Limb (tissue), 2 donors: Measurements from ENCODE around the gene ZNF236.

Experiments used
- DNase-seq, 2 donors: peaks; one replicate each; pipeline ENCODE4 v3.0.0-alpha.2; 2016; ENCODE audit errors: extremely low spot score in 2 of 2

The ZNF236 gene

DNA sequence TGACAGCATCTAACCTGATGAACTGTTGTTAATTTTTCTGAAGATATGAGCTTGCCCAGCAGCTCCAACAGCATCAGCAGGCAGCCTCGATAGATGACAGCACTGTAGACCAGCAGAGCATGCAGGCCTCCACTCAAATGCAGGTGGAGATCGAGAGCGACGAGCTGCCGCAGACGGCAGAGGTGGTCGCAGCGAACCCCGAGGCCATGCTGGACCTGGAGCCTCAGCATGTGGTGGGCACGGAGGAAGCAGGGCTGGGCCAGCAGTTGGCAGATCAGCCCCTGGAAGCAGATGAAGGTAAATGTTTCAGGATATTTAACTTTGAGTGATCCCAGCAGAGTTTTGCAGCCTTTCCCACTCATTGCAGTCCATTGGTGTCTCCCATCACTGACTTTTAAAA is 85.9 kb downstream of the ZNF236 start:
- no peak for DNase-seq

GRCh38 chr18:76909439-76909838 is 87.1 kb downstream of the ZNF236 start:
- no peak for DNase-seq

DNA sequence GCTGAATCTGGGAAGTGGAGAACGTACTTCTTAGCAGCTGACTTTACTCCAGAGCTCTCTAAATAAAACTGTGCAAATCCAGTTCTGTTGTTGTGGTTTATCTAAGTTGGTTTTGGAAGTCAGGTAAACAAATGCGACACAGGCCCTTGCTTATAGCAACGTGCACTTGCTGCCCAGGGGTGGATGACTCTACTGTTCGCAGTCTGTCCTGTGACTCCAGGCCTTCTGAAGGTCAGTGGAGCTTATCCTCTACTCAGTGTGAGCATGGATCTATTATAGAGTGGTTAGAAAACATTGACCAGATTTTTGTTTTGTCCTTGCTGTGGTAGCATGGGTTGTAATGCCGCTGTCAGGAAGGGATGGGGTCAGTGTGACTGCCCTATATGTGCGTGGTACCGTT is 89.1 kb downstream of the ZNF236 start:
- no peak for DNase-seq

DNA sequence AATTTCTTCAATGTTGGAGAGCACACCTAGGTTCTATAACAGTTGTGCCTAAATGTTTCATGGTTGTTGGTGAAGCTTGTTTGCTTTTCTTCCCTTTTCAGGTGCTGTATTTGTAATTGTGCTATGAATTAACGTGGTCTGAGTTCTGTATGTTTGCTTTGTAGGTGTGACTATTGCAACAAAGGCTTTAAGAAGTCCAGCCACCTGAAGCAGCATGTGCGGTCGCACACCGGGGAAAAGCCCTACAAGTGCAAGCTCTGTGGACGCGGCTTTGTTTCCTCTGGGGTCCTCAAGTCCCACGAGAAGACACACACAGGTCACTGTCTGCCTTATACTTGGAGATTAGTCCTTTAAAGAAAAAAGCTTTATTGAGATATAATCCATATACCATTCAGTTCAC is 91.2 kb downstream of the ZNF236 start:
- no peak for DNase-seq

- no peak for DNase-seq
These were observed 92.0 kb downstream of the ZNF236 start for GRCh38 chr18:76914314-76914713.

DNA sequence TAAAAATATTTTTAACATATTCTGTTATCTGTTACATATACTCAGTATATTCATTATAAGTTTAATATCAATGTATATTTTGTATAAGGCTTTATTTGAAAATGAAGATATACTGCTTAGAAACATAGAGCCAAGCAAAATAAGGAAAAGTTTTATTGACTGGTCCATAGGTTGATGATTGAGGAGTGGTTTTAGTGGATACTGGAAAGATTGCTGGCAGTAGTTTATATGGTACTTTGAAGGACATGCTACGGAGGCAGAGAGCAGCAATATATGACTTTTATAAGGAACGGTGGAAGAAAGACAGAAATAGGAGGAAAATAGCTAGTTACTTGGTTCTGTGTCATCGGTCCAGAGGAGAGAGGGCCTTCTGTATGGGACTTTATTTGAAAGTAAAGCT is 92.4 kb downstream of the ZNF236 start:
- DNase-seq: no peak

- no peak for DNase-seq
These were observed 93.1 kb downstream of the ZNF236 start for GRCh38 chr18:76915456-76915855.

DNA sequence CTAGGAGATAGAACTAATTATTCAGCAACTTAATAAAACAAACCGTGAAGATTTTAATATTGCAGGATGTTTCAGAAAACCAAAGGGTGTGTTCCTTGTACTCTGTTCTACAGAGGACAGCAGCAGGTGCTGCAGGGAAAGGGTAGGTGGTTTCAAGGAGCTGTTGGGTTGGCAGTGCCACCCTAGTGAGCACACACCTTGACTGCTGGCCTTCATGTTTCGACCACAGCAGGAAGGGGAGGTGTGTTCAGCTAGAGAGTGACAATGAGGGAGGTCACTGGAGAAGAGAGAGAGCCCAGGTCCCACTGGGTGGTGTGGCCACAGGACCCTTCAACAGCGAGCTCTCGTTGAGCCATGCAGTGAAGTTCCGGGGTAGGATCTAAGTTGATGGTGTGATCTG is 98.6 kb downstream of the ZNF236 start:
- DNase-seq: no peak

DNA sequence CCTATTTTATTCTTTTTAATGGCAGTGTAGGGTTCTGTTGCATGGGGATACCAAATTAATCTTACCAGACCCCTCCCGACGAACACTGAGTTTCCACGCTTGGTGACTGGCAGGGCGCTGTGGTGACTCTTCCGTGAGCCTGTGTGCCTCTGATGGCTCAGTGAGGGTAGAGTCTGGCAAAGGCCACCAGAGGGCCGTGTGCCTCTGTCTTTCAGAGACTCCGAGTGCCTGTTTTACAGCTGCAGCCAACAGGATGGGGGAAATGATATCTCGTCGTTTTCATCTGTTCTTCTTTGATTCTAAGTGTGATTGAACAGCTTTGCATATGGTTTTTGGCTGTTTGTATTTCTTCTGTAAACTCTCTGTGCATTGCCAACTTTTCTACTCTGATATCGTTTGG is 99.8 kb downstream of the ZNF236 start:
- peak; percentile 58 to 69 for DNase-seq

- DNase-seq: no peak
These were observed 101.2 kb downstream of the ZNF236 start for GRCh38 chr18:76923485-76924085.

DNA sequence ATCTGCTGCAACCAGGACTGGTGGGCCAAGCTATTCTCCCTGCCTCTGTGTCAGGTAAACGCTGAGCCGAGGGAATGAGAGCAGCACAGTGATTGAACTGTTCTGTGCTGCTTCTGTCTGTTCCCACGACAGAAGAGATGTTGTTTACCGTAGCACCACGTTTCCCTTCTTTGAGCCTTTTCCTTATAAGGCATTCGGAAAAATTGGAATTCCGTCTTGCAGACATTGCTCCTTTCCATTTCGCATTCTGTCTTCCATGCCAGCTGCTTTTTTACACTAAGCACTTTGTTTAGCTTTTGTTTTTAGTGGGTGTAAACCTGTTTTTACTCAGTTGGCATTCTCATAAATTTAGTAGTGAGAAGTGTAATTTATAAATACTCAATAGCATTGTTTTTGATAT is 103.1 kb downstream of the ZNF236 start:
- no peak for DNase-seq

DNA sequence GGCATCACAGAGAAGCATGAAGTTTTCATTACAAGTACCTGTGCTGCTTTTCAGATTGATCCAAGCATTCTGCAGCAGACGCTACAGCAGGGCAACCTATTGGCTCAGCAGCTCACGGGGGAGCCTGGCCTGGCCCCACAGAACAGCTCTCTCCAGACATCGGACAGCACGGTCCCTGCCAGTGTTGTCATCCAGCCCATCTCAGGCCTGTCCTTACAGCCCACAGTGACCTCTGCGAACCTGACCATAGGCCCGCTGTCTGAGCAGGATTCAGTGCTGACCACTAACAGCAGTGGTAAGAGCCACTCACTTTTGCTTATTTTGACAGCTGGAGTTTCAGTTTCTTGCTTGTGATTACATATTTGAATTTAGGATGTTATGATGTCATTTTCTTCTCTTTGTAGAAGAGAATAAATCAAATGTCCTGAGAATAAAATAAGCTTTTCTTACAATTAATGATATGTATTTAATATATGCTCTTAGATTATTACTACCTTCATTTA is 104.9 kb downstream of the ZNF236 start:
- DNase-seq: no peak

DNA sequence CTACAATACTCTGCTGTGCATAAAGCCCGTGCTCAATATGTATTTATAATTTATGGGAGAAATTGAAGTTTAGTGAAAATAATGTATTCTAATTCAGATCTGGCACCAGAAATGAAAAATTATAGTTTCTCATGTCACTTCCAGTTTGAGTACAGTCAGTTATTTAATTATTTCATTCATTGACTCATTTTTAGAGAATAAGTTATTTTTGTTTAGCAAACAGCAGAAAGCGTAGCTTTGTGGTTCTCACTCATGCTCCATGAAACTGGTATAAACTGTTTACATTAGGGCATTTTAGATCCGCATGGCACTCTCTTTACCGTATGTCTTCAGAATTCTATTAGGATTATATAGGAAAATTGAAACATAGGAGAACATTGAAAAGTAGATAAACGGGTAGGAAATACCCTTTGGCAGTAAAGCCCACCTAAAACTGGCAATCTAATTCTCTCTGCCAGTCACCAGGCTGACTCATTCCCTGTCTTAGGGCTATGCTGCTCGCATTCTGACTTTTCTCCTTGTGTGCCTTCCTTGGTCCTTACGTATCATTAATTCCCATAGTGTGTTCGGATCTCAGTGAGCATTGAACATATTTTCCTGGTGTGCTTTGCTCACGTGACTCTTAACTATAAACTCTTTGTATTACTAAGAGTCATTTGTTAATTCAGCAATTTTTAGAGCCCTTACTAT is 106.0 kb downstream of the ZNF236 start:
- DNase-seq: no peak

GRCh38 chr18:76931171-76931570 is 108.8 kb downstream of the ZNF236 start:
- no peak for DNase-seq

- no peak for DNase-seq
These were observed 109.9 kb downstream of the ZNF236 start for GRCh38 chr18:76932026-76932819.

- no peak for DNase-seq
These were observed 113.5 kb downstream of the ZNF236 start for GRCh38 chr18:76935722-76936337.

DNA sequence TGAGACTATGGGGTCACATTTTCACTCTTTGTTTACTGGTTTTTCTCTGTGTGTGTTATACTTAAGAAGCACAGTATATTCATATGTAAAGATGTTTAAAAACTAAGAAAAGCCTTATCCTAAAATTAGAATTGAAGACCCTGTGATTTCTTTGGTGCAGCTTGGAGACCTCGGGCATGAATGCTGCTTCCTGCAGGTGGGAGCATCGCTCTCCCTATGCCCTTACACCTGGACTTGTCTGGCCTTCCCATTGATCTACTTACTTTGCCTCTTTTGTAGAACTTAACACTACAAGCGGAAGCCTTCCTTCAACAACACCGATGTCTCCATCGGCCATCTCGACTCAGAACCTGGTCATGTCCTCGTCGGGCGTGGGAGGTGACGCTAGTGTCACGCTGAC is 114.5 kb downstream of the ZNF236 start:
- DNase-seq: no peak

GRCh38 chr18:76937597-76937996 is 115.2 kb downstream of the ZNF236 start:
- DNase-seq: no peak

DNA sequence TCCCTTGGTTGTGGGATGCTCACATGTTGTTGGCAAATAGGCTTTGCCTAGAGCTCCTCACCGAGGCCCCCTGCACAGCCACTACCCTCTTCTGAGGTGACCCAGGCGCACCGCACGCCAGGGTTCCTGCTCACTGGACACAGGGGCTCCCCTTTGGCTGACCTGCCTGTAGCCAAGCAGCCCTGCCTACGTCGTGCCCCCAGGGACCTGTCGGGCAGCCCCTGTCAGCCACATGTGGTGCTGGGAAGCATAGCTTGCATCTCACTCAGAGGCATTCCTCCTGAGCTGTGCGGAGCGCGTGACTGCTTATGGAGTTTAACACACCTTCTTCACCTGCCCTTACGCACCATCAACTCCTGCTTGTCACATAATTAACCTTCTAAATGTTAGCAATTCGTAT is 116.3 kb downstream of the ZNF236 start:
- DNase-seq: no peak

- DNase-seq: no peak
These were observed 118.9 kb downstream of the ZNF236 start for GRCh38 chr18:76941284-76941683.

DNA sequence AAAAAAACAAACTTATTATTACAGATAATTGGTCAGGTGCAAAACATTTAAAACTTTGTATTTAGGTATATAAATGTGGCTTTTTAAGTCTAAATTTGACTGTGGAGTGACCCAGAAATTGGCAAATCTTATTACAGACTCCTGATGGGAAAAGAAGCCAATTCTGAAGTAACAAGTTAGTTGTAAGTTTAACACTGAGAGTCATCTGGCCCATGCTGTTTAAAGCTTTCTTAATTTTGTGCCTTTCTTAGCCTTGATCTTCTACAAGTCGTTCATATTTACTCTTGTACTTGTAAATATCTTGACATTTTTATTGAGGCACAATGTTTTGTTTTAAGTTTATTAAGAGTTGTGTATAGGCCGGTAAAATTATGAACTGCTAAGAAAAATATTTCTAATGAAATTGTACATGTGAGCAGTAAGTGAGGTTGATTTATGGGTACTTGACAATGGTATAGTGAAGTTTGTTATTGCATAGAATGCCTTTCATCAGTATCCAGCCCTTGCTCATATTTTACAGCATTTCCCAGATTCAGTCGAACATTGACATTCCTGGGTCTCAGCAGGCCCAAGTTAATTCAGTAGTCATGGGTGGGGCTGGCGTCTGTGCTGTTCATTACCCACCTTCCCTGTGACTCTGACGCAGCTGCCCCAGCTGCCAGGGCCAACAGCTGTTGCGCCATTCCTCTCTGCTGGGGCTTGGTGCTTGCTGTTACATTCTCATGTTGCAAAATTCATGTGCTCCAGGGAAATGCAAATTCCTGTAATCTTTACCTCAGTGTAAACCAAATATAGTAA is 121.4 kb downstream of the ZNF236 start:
- peak in 1 of 2 donors; percentile 24 for DNase-seq
